Adrenal gland (tissue), 5 donors: Measurements from ENCODE around the gene EDA.

Experiments
- CTCF ChIP-seq, 6 experiments: fragments of 450-650 bp in 4 of 6; fragments of 200-600 bp in 2 of 6; sonication (generic) in 1 of 6; IDR thresholded peaks; 1 replicate in 5 of 6; 2 replicates in 1 of 6; pipeline versions ENCODE4 v1.5.1 to v1.8.0; 2016 to 2021; ENCODE audit warnings: antibody characterized with exemption in 6 of 6, mild to moderate bottlenecking in 2 of 6, moderate library complexity in 1 of 6
- POLR2A ChIP-seq, 2 donors: fragments of 450-650 bp; IDR thresholded peaks; one replicate each; pipeline ENCODE4 v1.6.1; 2017; ENCODE audit warnings: antibody characterized with exemption in 2 of 2, mild to moderate bottlenecking in 2 of 2, moderate library complexity in 1 of 2
- donor health status: DM: no; HTN: no; CAD: no.

GRCh38 chrX:69748055-69748454 is 132.1 kb downstream of the EDA start:
- TF ChIP-seq CTCF (IDR thresholded peaks at IDR 0.05) (no peak), POLR2A (IDR thresholded peaks at IDR 0.05) (no peak)
